HepG2 (cell line): Measurements from ENCODE around the gene IFNG. TPM values are rescaled to one million over a fixed set of nuclear protein-coding genes. Genes with fewer than 3 reads are reported as not detected.

Source experiments
- ATAC-seq: fragments of 200-7000 bp; cut with Tn5 transposase; 3 replicates; pipeline ENCODE4 v1.9.1; 2020; ENCODE audit warnings: mild to moderate bottlenecking, moderate library complexity
- BruUV-seq: library from RNA; stranded (reverse); fragments of 400-500 nt; replicated peaks from 2 replicates; lab custom pipeline; 2021; lab: Mats Ljungman, UMichigan
- CTCF ChIA-PET: fragments of 300-600 bp; formaldehyde crosslinking; extraction: SDS; loops from one replicate; lab custom pipeline; 2021; ENCODE audit warnings: low total read pairs, inconsistent platforms, low intra/inter-chr PET ratio; lab: Yijun Ruan, JAX
- POLR2A ChIA-PET: fragments of 350-600 bp; sonication (Branson Sonifier 250); formaldehyde crosslinking; loops from one replicate; lab custom pipeline; 2020; ENCODE audit warnings: antibody characterized with exemption, inconsistent platforms; lab: Yijun Ruan, JAX
- DNase-seq: peaks from one replicate; pipeline ENCODE4 v3.0.0-alpha.2; 2015; ENCODE audit warnings: low spot score
- FAIRE-seq: peaks from 3 replicates; lab custom pipeline; 2011; peaks lifted over from hg19 to GRCh38; lab: Jason Lieb, UNC
- H2AFZ ChIP-seq: one replicate; pipeline ENCODE4 v1.6.1; 2011; ENCODE audit warnings: low read length, inconsistent platforms
- H3K27ac ChIP-seq: fragments of 300-600 bp; 3 replicates; pipeline ENCODE4 v1.8.0; 2011; ENCODE audit warnings: mixed run types, mild to moderate bottlenecking, mixed read lengths, low read length, inconsistent platforms; ENCODE audit not compliant: insufficient read depth; ENCODE audit errors: extremely low read length
- H3K27me3 ChIP-seq, 2 experiments: fragments of 200-600 bp in 1 of 2; 2 replicates in 1 of 2; 3 replicates in 1 of 2; pipeline versions ENCODE4 v1.6.0 to v1.8.0; 2011; ENCODE audit warnings: low read length in 2 of 2, mild to moderate bottlenecking in 2 of 2, moderate library complexity in 2 of 2, inconsistent platforms in 1 of 2; ENCODE audit not compliant: insufficient read depth in 2 of 2, control insufficient read depth in 1 of 2
- H3K36me3 ChIP-seq, 2 experiments: fragments of 200-600 bp in 1 of 2; replicated peaks in 1 of 2; 2 replicates in 1 of 2; 3 replicates in 1 of 2; pipeline versions ENCODE4 v1.5.1 to v1.8.0; 2011; ENCODE audit warnings: low read length in 2 of 2, inconsistent platforms in 1 of 2; ENCODE audit not compliant: insufficient read depth in 2 of 2, control insufficient read depth in 1 of 2
- H3K4me1 ChIP-seq: 2 replicates; pipeline ENCODE4 v1.5.1; 2012; ENCODE audit warnings: low read length, inconsistent platforms; ENCODE audit not compliant: insufficient read depth
- H3K4me2 ChIP-seq: 2 replicates; pipeline ENCODE4 v1.6.0; 2011; ENCODE audit warnings: low read depth, low read length, inconsistent platforms
- H3K4me3 ChIP-seq, 3 experiments: fragments of 200-600 bp in 1 of 3; sonication (generic), shearing (Covaris generic) in 1 of 3; replicated peaks in 1 of 3; 2 replicates each; pipeline ENCODE4 v1.5.1; 2011 to 2016; ENCODE audit warnings: low read length in 3 of 3, inconsistent platforms in 2 of 3, low read depth in 2 of 3, mild to moderate bottlenecking in 2 of 3, control low read depth in 1 of 3, mixed read lengths in 1 of 3; ENCODE audit not compliant: insufficient read depth in 1 of 3
- H3K79me2 ChIP-seq: one replicate; pipeline ENCODE4 v1.6.1; 2011; ENCODE audit warnings: low read length, inconsistent platforms; ENCODE audit not compliant: insufficient read depth
- H3K9ac ChIP-seq: 2 replicates; pipeline ENCODE4 v1.6.0; 2011; ENCODE audit warnings: mild to moderate bottlenecking, low read depth, low read length, inconsistent platforms; ENCODE audit not compliant: insufficient read depth
- H3K9me3 ChIP-seq: 2 replicates; pipeline ENCODE4 v1.5.1; 2012; ENCODE audit warnings: mild to moderate bottlenecking, low read length
- H4K20me1 ChIP-seq: 2 replicates; pipeline ENCODE4 v1.6.0; 2011; ENCODE audit warnings: inconsistent platforms, mild to moderate bottlenecking, low read length, moderate library complexity; ENCODE audit not compliant: insufficient read depth
- AFF4 ChIP-seq: sonication (generic); formaldehyde crosslinking; IDR thresholded peaks from 2 replicates; pipeline ENCODE4 v1.4.0; 2020; ENCODE audit warnings: missing genetic modification reagents
- CEBPZ ChIP-seq: IDR thresholded peaks from 2 replicates; pipeline ENCODE4 v1.6.1; 2012; ENCODE audit warnings: low read length, improper control_type of control experiment
- DBP ChIP-seq: sonication (generic); formaldehyde crosslinking; IDR thresholded peaks from 2 replicates; pipeline ENCODE4 v1.4.0; 2020; ENCODE audit warnings: missing genetic modification reagents; ENCODE audit errors: not compliant biosample characterization
- DPF2 ChIP-seq: sonication (generic); formaldehyde crosslinking; IDR thresholded peaks from 2 replicates; pipeline ENCODE4 v1.4.0; 2020; ENCODE audit warnings: mild to moderate bottlenecking, low read depth, missing genetic modification reagents, borderline replicate concordance
- GATA4 ChIP-seq: sonication (generic); IDR thresholded peaks from 2 replicates; pipeline ENCODE4 v1.6.1; 2016; ENCODE audit warnings: antibody characterized with exemption, low read depth, borderline replicate concordance
- HNRNPK ChIP-seq: fragments of 200-400 bp; formaldehyde crosslinking; IDR thresholded peaks from 2 replicates; pipeline ENCODE4 v1.6.1; 2018; ENCODE audit warnings: low read length, low read depth, moderate library complexity, mild to moderate bottlenecking; ENCODE audit not compliant: poor library complexity, severe bottlenecking
- ISX ChIP-seq: sonication (generic); formaldehyde crosslinking; conservative IDR thresholded peaks from 2 replicates; pipeline ENCODE4 v1.5.0; 2020; ENCODE audit warnings: missing genetic modification reagents
- ZNF234 ChIP-seq: sonication (generic); formaldehyde crosslinking; conservative IDR thresholded peaks from 2 replicates; pipeline ENCODE4 v1.5.1; 2020; ENCODE audit warnings: mild to moderate bottlenecking, missing genetic modification reagents
- ZNF235 ChIP-seq: sonication (generic); formaldehyde crosslinking; IDR thresholded peaks from 2 replicates; pipeline ENCODE4 v1.8.1; 2023; ENCODE audit warnings: mild to moderate bottlenecking, missing genetic modification reagents, borderline replicate concordance
- ZNF687 ChIP-seq: sonication (generic); formaldehyde crosslinking; IDR thresholded peaks from 2 replicates; pipeline ENCODE4 v1.5.1; 2020; ENCODE audit warnings: mild to moderate bottlenecking, missing genetic modification reagents, moderate library complexity
- whole genome bisulfite sequencing: methylation state at CpG from one replicate; pipeline ENCODE4 v1.1.6; 2017; ENCODE audit warnings: low lambda C conversion rate; 5-methylcytosine and 5-hydroxymethylcytosine counted together
- in situ Hi-C: cut with HindIII; loops from 2 replicates; pipeline ENCODE4 v1.10.0; 2017; ENCODE audit warnings: low pct_unique_long_range_greater_than_20kb; ENCODE audit not compliant: extremely low pct_ligation_motif_present
- intact Hi-C: fragments of 100-400 bp; cut with micrococcal nuclease; formaldehyde crosslinking; loops from one replicate; pipeline ENCODE4 v1.10.0; 2022; ENCODE audit not compliant: unreplicated experiment
- polyA plus RNA-seq, 8 experiments: library from polyadenylated mRNA; depleted of rRNA in 3 of 8; stranded (reverse) in 7 of 8; unstranded in 1 of 8; fragments of >200 nt; fragmentation: Illumina TruSeq in 4 of 8; extraction: Trizol in 4 of 8; gene quantifications; 2 replicates each; pipeline versions ENCODE4 v1.2.1 to v1.2.3, GENCODE V29; 2011 to 2016; ENCODE audit warnings: low read depth in 4 of 8, missing spikeins in 1 of 8, mixed read lengths in 1 of 8; ENCODE audit not compliant: insufficient read depth in 1 of 8
- total RNA-seq, 5 experiments: library from RNA; depleted of rRNA; stranded (reverse); fragments of >200 nt; fragmentation: Illumina TruSeq; extraction: Trizol; gene quantifications; 2 replicates each; pipeline ENCODE4 v1.2.3, GENCODE V29; 2016; ENCODE audit warnings: low read depth in 1 of 5

Gene IFNG
- total and polyA plus RNA-seq, 2 of the 13 experiments (the other 11 are each of a cell fraction or from before 2014, with no cell fraction given), result not detected

GRCh38 chr12:68115281-68115680 lies 44.3 kb downstream of the IFNG start (continued):
- TF ChIP-seq CEBPZ (no peak), ZNF234 (no peak), ZNF235 (CRISPR knock-in tag) (no peak)
- TF ChIP-seq, all 625 proteins: peak for 0

- no peak overlapping the region for H3K27ac ChIP-seq
- no peaks in the 10 kb centered on the region for H3K79me2 ChIP-seq
- H3K36me3 ChIP-seq, result no peaks in the 10 kb centered on the region
- no peak for DNase-seq
- intact Hi-C loops, result no loop called here
- H3K9me3 ChIP-seq, result no peaks in the 10 kb centered on the region
- POLR2A ChIA-PET, result no interaction called here
- H2AFZ ChIP-seq, result no peak overlapping the region
- no peak for FAIRE-seq
- no peak overlapping the region for H3K4me3 ChIP-seq
- 32% methylated on average over 6 of the region's 6 CpGs for WGBS
- no TSS peak for BruUV-seq
- ATAC-seq, result no peak
- in situ Hi-C loops, result no loop called here
- H3K9ac ChIP-seq, result no peak overlapping the region
- no peaks in the 10 kb centered on the region for H3K4me1 ChIP-seq
- CTCF ChIA-PET, result no interaction called here
- H4K20me1 ChIP-seq, result no peaks in the 10 kb centered on the region
- H3K27me3 ChIP-seq, result no peaks in the 10 kb centered on the region
- H3K4me2 ChIP-seq, result no peak overlapping the region
- TF ChIP-seq DBP (no peak), DPF2 (CRISPR knock-in tag) (no peak), AFF4 (CRISPR knock-in tag) (no peak), ISX (CRISPR knock-in tag) (no peak), HNRNPK (no peak), ZNF687 (CRISPR knock-in tag) (no peak), GATA4 (no peak)
These were observed 44.9 kb downstream of the IFNG start for GRCh38 chr12:68114606-68115005.
